Stimulated activated CD8-positive, alpha-beta memory T cell treated with anti-CD3 and anti-CD28 coated beads, Interleukin-7, amount 100 ng/mL, for 1 hour (primary cell): ENCODE data around the gene SUGP1.

Experiments used
- DNase-seq, 2 donors: peaks; one replicate each; pipeline ENCODE4 v3.0.0-alpha.2; 2020; ENCODE audit warnings: low read depth in 2 of 2

The SUGP1 gene

DNA sequence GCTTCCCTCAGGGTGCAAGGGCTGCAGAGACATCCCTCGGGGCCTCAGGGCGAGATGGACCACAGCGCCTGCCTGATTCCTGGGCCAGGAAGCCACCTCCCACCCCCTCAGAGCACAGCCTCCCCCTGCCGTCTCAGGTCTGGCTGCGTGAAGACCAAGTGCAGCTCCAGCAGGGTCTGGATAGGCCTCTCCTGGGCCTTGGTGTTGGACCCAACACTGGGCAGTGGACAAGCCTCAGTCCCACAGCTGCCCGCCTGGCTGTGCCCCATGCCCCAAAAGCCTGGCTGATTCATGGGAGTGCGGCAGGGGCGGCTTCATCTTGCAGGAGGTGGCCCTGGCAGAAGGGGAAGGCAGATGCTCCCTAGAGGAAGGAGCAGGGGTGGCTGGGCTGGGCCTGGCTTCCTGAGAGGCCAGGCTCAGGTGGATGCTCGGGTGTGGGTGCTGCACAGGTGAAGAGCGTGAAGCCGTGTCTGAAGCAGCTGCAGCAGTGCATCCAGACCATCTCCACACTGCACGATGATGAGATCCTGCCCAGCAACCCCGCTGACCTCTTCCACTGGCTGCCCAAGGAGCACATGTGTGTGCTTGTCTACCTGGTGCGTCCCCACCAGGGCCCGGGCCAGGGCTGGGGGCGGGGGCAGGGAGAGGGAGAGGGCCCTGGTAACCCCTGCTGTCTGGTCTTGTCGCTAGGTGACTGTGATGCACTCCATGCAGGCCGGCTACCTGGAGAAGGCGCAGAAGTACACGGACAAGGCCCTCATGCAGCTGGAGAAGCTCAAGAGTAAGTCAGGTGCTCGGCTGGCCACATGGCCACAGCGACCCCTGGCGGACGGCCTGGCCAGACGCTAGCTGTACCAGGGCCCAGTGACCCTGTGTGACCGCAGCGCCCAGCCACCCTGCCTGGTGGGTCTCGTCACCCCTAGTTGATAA is 22.0 kb upstream of the SUGP1 start:
- no peak for DNase-seq

DNA sequence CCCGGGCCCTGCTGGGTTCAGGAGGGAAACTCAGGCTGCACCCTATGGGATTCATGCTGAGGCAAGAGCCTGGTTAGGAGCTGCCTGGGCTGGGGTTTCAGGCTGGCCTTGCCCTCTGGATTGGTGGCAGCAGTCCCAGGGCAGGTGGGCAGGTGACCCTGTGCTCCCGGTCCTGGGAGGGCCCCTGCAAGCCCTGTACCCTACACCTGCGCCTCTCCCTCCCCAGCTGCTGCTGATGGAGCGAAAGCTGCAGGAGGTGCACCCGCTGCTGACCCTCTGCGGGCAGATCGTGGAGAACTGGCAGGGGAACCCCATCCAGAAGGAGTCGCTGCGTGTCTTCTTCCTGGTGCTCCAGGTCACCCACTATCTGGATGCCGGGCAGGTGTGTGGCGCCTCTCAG is 20.7 kb upstream of the SUGP1 start:
- DNase-seq: no peak

DNA sequence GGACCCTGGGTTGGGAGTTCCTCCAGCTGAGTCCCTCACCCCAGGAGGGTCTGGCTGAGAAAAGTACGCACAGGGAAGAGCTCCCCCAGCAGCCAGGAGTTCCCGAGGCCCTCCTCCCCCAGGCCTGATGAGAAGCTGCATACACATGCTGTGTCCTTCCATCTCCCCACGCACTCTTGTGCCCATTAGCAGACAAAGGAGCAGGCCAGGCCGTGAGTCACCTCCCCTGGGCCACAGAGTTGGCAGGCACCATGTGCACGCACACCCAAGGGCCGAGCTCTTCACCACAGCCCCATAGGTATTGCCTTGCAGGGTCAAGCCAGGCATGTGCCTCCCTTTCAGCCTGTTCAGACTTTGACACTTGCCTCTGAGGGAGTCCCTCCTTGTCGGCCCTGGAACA is 17.8 kb upstream of the SUGP1 start:
- no peak for DNase-seq

DNA sequence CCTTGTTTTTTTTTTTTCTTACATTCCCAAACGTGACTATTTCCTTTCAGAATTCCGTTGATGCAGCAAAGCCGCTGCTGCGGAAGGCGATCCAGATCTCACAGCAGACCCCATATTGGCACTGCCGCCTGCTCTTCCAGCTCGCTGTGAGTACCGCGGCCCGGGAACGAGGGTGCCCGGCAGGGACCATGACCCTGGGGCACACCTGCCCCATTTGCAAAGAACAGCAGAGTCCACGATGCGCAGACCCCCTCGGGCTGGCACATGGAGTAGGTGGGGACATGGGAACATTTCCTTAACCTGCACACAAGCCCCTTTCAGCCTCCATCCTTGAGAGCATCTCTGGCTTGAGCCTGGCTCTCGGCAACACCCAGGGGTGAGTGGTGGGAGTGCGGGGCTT is 16.8 kb upstream of the SUGP1 start:
- no peak for DNase-seq

DNA sequence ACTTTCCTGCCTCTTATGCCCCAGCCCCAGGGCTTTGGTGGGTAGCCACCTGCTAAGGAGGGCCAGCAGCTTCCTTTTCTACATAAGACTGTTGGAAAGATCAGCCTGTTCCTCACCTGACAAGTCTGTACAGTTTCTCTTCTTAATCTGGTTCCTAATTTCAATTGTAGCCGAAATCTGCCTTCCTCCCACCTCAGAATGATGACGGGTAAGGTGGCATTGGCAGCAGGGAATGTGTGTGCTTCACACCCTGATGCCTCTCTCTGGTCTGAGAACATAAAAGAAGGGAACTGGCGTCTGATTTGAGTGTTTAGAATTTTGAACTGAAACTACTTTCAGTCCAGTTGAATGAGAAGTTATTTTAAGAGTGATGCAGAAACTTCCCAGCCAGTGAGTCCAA is 16.3 kb upstream of the SUGP1 start:
- no peak for DNase-seq

DNA sequence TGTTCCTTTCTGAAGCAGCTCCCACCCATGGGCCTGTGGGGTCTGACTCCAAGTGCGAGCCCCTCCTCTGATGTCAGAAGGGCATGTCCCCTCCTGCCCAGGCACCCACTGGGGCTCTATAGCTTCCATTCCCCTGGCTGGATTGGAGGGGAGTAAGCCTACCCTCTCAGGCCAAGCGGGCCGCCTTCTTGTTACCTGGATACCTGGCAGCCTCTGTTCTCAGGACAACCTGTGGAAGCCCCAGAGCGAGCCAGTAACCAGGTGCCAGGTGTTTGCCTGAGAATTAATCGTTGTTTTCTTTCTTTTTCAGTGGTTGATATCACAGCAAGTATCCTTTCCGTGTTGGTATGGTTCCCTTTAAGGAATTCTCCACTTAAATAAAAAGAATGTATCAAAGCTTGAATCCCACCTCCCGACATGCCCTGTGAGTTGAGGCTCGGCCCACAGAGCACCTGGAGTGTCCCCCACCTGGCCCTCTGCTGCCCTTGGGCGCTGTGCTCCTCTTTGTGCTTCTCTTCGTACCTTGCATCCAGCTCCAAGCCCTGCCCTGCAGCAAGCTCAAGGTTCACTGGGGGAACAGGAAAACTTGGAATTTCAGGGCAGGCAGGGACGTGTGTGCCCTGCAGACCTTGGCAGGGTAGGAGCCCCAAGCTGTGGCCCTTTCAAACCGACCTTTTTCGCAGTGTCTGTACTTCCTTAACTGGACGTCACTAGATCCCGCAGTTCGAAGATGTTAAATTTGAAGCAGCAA is 15.3 kb upstream of the SUGP1 start:
- no peak for DNase-seq

DNA sequence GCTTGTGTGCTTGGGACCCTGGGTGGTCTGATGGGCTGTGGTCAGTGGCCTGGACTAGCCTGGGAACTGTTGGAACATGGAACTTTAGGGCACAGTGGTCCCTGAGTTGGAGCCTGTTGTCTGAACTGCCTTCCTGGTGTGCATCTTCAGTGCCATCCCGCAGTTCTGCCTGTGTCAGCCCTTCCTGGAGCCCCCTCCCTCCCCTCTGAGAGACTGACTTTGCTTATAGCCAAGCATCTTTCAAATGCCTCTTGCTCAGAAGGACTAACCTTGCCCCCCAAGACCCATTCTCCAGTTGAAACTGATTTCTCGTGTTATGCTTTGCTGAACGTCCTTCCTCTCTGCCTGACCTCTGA is 14.7 kb upstream of the SUGP1 start:
- DNase-seq: no peak

DNA sequence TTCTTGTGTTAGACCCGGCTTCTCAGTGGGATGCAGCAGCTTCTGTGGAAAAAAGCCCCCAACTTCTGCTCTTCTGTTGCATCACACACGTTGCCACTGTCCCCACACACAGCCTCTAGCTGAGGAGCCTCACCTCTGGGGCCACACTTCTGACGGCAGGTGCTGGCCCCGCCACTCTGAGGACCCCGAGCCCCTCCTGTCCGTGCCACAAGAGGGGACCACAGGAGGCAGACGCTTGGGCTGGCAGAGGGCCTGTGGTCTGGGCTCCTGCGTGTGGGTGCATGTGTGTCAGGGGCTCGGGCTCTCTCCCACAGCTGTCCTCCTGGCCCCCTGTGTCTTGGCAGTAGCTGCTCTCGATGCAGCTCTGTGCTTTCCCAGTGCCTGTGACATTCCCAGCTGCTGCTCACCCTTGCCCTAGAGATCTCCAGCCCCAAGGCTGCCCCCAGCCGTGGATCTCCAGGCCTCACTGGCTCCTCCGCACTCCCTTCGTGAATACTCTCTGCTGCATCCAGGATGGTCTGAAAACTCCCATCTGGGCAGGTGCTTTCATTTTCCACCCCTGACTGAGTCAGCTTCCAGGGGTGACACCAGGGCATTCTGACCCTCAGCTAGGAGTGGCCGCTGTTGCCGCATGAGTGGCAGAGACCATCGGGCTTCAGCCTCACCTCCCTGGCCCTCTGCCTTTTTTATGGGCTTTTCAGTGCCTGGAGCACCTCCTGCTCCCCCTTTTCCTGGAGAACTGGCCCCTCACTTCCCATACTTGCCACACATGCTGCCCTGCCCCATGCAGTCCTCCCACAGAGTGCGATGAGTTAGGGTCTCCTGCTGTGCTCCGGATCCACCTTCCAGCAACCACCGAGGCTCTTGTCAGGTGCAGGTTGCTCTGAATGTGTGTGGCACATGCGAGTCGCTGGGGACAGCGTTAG is 14.0 kb upstream of the SUGP1 start:
- DNase-seq: no peak

DNA sequence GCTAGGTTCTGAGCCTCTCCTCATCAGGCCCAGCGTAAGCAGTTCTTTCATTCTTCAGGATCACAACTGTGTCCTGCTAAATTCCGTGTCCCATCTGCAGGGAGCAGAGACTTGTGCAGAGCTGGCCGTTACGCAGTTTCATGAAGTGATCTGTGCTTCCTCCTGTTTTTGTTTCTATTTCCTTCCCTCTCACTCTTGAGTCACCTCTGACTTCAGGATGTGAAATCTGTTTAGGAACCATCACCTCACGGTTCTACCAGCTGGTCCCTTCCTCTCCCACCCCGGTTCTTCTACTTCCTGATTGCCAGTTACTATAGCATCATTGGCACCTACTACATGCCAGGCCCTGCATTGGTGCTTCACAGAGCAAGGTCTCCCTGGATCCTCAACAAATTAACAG is 8.8 kb upstream of the SUGP1 start:
- DNase-seq: no peak

DNA sequence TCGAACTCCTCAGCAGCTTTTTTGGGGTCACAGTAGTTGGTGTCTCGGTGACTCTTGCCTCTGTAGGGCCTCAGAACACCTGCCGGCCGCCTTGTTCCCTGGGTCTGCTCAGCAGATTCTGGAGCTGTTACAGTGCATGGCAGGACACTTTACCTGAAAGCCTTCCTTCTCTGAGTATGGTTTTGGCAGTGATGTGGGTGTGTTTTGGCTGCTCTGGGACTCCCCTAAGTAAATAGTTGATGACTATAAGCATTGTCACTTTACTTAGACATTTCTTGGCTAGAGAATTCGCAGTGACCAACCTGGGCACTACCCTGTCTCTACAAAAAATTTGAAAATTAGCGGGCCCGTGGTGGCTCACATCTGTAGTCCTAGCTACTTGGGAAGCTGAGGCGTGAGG is 7.4 kb upstream of the SUGP1 start:
- no peak for DNase-seq

DNA sequence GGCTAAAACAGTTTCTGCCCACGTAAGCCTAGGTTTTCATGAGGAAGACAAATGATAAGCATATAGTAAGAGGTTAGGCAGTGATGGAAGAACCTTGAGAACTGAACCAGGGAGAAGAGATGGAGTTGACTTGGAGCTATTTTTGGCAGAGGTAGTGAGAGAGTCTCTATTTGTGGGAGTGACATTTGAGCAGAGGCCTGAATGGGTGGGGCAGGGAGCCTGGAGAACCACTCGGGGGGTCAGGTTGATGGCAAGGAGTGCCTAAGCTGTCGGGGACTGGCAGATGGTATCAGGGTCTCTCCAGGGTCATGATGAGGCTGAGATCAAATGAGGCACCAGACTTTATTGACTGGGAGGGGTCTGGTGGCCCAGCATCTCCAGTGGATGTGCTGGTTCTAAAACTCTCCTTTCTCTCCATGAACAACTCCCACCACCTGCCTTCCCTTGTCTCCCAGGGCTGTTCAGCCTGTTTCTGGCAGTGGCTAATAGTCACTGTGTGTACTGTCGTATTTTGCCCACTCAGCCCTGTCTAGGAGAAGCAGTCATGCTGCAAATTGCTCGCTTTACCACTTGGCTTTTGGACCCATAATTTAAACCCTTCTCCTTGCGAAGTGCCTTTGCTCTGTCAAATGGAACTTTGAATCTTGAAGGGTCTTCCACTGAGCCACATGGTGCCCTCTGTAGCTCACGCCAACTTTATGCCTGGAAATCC is 3.9 kb upstream of the SUGP1 start:
- no peak for DNase-seq

DNA sequence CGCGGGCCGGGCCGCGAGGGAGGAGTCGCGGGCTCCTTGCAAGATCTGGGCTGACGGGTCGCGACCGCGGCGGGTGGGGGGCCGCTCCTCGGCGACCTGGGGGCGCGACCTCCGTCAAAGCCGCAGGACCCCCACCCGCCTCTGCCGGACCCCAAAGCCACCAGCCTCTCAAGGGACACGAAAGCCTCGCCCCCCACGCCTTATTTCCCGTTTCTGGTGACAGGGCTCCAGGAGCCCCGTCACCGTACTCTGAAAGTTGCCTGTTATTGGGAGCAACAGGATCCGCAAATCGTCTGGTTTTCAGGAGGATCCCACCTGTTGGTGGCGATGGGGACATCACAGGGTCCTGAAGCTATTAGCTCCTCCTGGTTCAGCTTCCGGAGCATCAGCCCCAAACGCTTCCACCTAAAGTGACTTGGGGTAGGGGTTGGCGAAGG is 850 bp upstream of the SUGP1 start:
- DNase-seq: no peak

DNA sequence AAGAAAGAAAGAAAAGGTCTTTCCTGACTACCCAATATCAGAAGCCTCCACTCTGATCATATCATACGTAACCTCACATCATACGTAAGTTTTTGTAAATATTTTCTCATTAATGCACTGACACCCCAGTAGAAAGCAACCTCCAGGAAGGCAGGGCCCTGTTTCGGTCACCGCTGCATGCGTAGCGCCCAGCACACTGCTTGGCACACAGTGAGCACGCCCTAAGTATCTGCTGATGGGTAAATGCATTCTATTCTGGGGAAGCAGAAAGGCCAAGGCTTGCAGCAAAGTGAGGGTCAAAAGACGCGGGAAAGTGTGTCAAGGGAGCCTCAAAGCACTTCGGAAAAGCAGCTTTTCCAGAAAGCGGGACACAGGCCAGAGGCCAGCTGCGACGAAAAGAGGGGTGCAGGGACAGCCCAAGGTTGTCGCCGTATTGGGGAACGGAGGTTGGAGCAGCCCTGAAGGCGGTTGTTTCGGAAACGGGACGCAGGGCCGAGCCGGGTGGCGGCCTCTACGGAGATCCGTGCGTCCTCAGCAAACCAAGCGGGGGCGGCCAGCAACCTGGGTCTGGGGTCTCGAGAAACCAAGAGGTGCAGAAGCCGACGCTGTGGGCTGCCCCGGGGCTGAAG is 463 bp downstream of the SUGP1 start:
- no peak for DNase-seq

DNA sequence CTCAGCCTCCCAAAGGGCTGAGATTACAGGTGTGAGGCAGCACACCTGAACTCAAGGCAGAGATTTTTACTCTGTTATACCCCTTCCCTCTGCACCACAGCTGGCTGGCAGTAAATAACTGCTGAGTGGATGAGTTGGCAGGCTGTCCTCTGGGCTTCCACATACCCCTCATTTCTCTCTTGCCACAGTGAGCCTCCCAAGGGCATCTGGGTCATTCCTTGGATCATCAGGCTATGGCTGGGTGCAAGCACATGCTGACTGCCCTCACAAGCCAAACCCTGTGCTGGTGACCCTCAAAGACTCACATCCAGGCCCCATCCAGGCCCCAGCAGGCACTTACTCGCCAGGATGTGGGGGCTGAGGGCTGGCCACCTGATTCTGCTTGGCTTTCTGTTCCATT is 4.2 kb downstream of the SUGP1 start:
- no peak for DNase-seq

DNA sequence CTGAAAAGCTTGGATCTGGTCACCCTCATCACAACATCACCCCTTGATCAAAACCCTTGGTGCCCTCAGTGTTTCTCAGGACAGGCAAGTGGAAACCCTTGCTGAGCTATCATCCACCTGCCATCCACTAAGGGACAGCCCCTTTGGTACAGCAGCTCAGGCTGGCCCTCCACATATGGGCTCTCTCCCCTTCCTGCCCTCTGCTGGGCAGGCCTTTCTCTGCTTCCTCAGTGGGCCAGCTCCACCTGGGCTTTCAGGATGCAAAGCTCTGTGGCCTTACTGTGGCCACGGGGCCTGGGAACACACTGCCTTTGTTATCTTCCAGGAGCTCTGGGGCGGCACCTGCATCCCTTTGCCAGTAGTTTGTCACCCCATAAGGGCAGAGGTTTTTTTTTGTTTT is 4.9 kb downstream of the SUGP1 start:
- DNase-seq: no peak

DNA sequence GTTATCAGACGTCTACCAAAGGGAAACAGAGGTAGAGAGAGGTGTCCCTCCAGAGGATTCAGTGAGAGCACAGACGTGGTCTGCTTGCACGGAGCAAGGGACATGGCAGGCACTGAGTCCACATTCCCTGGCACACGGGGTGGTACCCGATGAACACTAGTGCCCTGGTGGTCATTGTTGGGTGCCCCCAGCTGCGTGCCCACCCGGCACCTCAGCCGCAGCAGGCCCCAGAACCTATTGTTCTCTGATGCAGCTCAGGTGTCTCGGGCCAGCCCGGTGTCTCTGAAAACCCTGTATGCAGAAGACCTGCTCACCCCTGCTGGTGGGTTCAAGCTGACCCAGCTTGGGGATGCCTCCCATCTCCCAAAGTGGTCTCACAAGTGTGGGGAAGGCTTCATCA is 11.9 kb downstream of the SUGP1 start:
- DNase-seq: no peak

DNA sequence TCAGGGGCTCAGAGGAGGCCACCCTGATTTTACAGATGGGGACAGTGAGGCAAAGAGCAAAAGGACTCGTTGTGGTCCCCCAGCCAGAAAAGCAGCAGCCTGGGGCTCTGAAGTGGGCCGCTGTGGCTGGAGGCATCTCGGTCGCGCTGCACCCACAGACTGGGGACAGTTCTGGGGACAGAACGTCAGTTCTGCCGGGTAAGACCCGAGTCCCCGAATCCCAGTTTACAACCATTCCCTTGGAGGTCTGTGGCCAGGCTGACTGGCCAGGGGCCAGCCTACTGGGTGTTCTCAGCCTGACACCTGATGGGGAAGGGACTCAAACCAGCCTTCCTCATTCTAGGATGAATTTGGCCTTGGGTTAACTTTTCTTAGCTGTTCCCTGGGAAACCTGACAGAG is 14.1 kb downstream of the SUGP1 start:
- no peak for DNase-seq

DNA sequence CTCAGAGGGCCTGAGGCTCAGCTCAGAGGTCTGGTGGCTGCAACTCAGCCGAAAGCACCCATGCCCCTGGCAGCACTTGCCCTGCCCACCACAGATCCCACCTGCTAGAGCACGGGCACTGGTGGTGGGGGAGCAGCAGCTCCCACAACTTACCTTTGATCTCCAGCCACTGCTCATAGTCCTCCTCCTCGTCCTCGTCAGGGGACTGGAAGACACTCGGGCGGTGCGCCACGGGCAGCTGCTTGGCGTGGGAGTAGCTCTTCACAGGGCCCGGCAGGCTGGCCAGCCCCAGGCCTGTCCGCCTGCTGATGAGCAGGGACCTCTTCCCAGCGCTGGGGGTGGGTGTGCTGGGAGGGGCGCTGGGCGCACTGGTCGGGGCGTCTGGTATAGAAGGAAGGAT is 14.6 kb downstream of the SUGP1 start:
- DNase-seq: no peak

DNA sequence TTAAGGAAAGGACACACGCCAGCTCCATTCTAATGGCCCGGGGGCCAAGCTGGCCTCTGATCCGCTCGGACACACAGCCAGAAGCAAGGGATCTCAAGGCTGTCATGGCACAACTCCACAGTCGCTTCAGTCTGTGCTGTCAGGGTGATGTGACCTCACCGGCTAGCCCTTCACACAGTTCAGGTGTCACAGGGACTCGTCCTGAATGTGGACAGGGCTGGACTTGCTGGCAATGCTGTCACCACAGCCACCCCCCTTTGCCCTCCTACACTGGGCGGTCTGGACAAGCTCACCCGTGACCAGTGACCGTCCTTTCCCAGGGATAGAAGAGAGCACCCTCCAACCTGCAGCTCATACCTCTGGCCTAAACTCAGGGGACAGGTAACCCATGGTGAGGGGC is 15.2 kb downstream of the SUGP1 start:
- DNase-seq: no peak

DNA sequence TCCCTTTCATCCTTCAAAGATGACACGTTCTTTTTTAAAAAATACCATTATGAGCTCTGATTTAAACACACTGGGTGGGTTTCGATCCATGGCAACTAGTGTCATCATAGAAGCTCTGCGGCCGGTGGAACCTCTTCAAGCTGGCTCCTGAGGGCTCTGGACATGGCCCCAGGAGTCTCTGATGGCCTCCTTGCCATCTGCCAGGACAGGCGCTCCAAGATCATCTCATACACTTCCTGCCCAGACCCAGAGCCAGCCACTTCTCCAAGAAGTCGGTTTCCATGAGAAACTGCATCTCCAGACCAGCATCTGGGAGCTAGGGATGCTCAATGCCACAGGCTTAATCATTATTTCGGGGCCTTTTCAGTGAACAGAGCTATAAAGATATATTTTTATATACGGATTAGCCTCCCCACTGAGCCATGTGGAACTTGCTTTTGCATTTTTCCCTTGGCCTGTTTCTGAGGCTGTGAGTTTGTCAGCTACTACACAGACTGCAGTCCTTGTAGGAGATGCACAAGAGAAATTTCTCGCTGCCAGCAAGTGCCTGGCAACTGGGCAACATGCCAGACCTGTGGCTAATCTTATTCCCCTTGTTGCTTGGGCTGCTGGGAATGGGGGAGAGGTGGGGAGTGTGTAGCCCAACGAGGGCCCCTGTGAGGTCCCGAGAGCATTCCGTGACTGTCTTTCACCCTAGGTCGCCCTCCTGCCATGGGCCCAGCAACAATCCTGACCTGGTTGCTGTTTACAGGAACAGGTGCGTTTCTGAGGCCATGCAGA is 15.9 kb downstream of the SUGP1 start:
- DNase-seq: no peak
